Calu3 (cell line): Measurements from ENCODE around the gene HS3ST5. TPM values are rescaled to one million over a fixed set of nuclear protein-coding genes. Genes with fewer than 3 reads are reported as not detected.
"Not testable (repeated sequence)": the region's sequence is repeated elsewhere in the genome, so short reads cannot be mapped to it uniquely, and the experiment has no call there.

Experiments used
- BruUV-seq: library from RNA; stranded (reverse); fragments of 400-500 nt; replicated peaks from 2 replicates; lab custom pipeline; 2021; lab: Mats Ljungman, UMichigan
- CTCF ChIA-PET: fragments of 300-600 bp; sonication (Branson Sonifier 250); formaldehyde crosslinking; loops from one replicate; lab custom pipeline; 2022; ENCODE audit warnings: antibody characterized with exemption; lab: Charles Lee
- DNase-seq: peaks from one replicate; pipeline ENCODE4 v3.0.0; 2022
- H3K27ac Mint-ChIP-seq: one replicate; pipeline ENCODE4 v1.8.0; 2022; ENCODE audit warnings: mixed read lengths; ENCODE audit not compliant: unreplicated experiment
- H3K27me3 Mint-ChIP-seq: one replicate; pipeline ENCODE4 v1.8.0; 2022; ENCODE audit warnings: mixed read lengths; ENCODE audit not compliant: unreplicated experiment
- H3K36me3 Mint-ChIP-seq: one replicate; pipeline ENCODE4 v1.8.0; 2022; ENCODE audit warnings: mild to moderate bottlenecking, moderate library complexity, mixed read lengths; ENCODE audit not compliant: insufficient read depth, unreplicated experiment
- H3K4me1 Mint-ChIP-seq: one replicate; pipeline ENCODE4 v1.8.0; 2022; ENCODE audit warnings: mild to moderate bottlenecking, low read depth, mixed read lengths; ENCODE audit not compliant: unreplicated experiment
- H3K4me3 Mint-ChIP-seq: one replicate; pipeline ENCODE4 v1.8.0; 2022; ENCODE audit warnings: mild to moderate bottlenecking, low read depth, moderate library complexity, mixed read lengths; ENCODE audit not compliant: unreplicated experiment
- H3K9me3 Mint-ChIP-seq: one replicate; pipeline ENCODE4 v1.8.0; 2022; ENCODE audit warnings: low read depth, mixed read lengths; ENCODE audit not compliant: unreplicated experiment
- CTCF ChIP-seq: fragments of 200-600 bp; IDR thresholded peaks from one replicate; pipeline ENCODE4 v1.8.0; 2022; ENCODE audit warnings: antibody characterized with exemption; ENCODE audit not compliant: unreplicated experiment
- intact Hi-C: fragments of 100-400 bp; cut with micrococcal nuclease; formaldehyde crosslinking; loops from one replicate; pipeline ENCODE4 v1.10.0; 2022; ENCODE audit not compliant: unreplicated experiment
- total RNA-seq: library from RNA; stranded (reverse); gene quantifications from 2 replicates; pipeline ENCODE4 v1.2.3, GENCODE V29; 2022

HS3ST5 gene
- total RNA-seq, 1 experiment from 2014 or later: 0.40 TPM

GRCh38 chr6:114084327-114084890 lies 258.4 kb downstream of the HS3ST5 start:
- Mint-ChIP-seq H3K4me1 (no peaks in the 10 kb centered on the region), H3K27ac (no peak overlapping the region), H3K27me3 (no peaks in the 10 kb centered on the region), H3K9me3 (no peaks in the 10 kb centered on the region), H3K36me3 (no peaks in the 10 kb centered on the region), H3K4me3 (no peak overlapping the region)
- intact Hi-C loops: no loop called here
- CTCF ChIA-PET: interaction anchor here (0.7 kb wide), 1 partner anchor 703 kb away, joined by 3 read pairs; no protein-coding TSS in a partner anchor
- no TSS peak for BruUV-seq
- DNase-seq: no peak
- no peak for TF ChIP-seq CTCF

GRCh38 chr6:114083251-114083650 lies 259.6 kb downstream of the HS3ST5 start:
- Mint-ChIP-seq H3K4me3 (no peak overlapping the region), H3K36me3 (no peaks in the 10 kb centered on the region), H3K9me3 (no peaks in the 10 kb centered on the region), H3K27me3 (no peaks in the 10 kb centered on the region), H3K27ac (no peak overlapping the region), H3K4me1 (no peaks in the 10 kb centered on the region)
- CTCF ChIA-PET: no interaction called here
- no peak for TF ChIP-seq CTCF
- no peak for DNase-seq
- BruUV-seq: no TSS peak
- intact Hi-C loops: no loop called here

GRCh38 chr6:114081730-114082129 lies 261.1 kb downstream of the HS3ST5 start:
- Mint-ChIP-seq H3K9me3 (no peaks in the 10 kb centered on the region), H3K4me1 (no peaks in the 10 kb centered on the region), H3K4me3 (no peak overlapping the region), H3K27ac (no peak overlapping the region), H3K27me3 (no peaks in the 10 kb centered on the region), H3K36me3 (no peaks in the 10 kb centered on the region)
- intact Hi-C loops: no loop called here
- no peak for TF ChIP-seq CTCF
- CTCF ChIA-PET: no interaction called here
- no peak for DNase-seq
- no TSS peak for BruUV-seq

- BruUV-seq: no TSS peak
- Mint-ChIP-seq H3K9me3 (no peaks in the 10 kb centered on the region), H3K27ac (no peak overlapping the region), H3K36me3 (no peaks in the 10 kb centered on the region), H3K27me3 (no peaks in the 10 kb centered on the region), H3K4me1 (no peaks in the 10 kb centered on the region), H3K4me3 (no peak overlapping the region)
- intact Hi-C loops: no loop called here
- DNase-seq: no peak
- CTCF ChIA-PET: no interaction called here
- no peak for TF ChIP-seq CTCF
These were observed 261.8 kb downstream of the HS3ST5 start for GRCh38 chr6:114080891-114081510.

GRCh38 chr6:114080410-114080809 lies 262.4 kb downstream of the HS3ST5 start:
- BruUV-seq, H3K36me3 Mint-ChIP-seq, H3K27ac Mint-ChIP-seq, H3K4me3 Mint-ChIP-seq, H3K9me3 Mint-ChIP-seq, H3K4me1 Mint-ChIP-seq, CTCF ChIA-PET, DNase-seq, intact Hi-C loops, H3K27me3 Mint-ChIP-seq: not testable (repeated sequence)
